ENCODE results near the gene LHFPL6.

The LHFPL6 gene

GRCh38 chr13:39296193-39296592, 306.8 kb downstream of the LHFPL6 start:
- no peak for DNase-seq

Measured in Kasumi-1 (cell line).